IMR-90 (cell line): ENCODE measurements around the gene HIPK3. TPM values are rescaled to one million over a fixed set of nuclear protein-coding genes. Genes with fewer than 3 reads are reported as not detected.
A peak's percentile ranks its signal among the peaks of the same experiment; 100 is the strongest.

ENCODE experiments used
- ATAC-seq: fragments of 200-7000 bp; cut with Tn5 transposase; 2 replicates; pipeline ENCODE4 v1.9.1; 2020; ENCODE audit warnings: low read depth, mild to moderate bottlenecking, moderate library complexity
- BruUV-seq: library from RNA; stranded (reverse); fragments of 400-500 nt; replicated peaks from 2 replicates; lab custom pipeline; 2021; lab: Mats Ljungman, UMichigan
- CTCF ChIA-PET: fragments of 300-600 bp; formaldehyde crosslinking; extraction: SDS; loops from one replicate; lab custom pipeline; 2021; ENCODE audit warnings: antibody characterized with exemption; lab: Yijun Ruan, JAX
- POLR2A ChIA-PET: fragments of 300-600 bp; sonication (Branson Sonifier 250); formaldehyde crosslinking; loops from one replicate; lab custom pipeline; 2022; ENCODE audit warnings: antibody characterized with exemption; ENCODE audit not compliant: unreplicated experiment; lab: Charles Lee
- DNase-seq: peaks from one replicate; pipeline ENCODE4 v3.0.0; 2013
- H2AFZ ChIP-seq: replicated peaks from 2 replicates; pipeline ENCODE3; 2013; ENCODE audit warnings: low read length, mild to moderate bottlenecking; ENCODE audit not compliant: poor library complexity
- H2AK5ac ChIP-seq: 2 replicates; pipeline ENCODE4 v1.6.1; 2013; ENCODE audit warnings: low read depth, low read length, inconsistent platforms
- H2AK9ac ChIP-seq: replicated peaks from 2 replicates; pipeline ENCODE3; 2013; ENCODE audit warnings: mild to moderate bottlenecking, low read depth, low read length, moderate library complexity; ENCODE audit not compliant: poor library complexity
- H2BK120ac ChIP-seq: 2 replicates; pipeline ENCODE4 v1.6.1; 2013; ENCODE audit warnings: low read depth, low read length, inconsistent platforms
- H2BK15ac ChIP-seq: 3 replicates; pipeline ENCODE4 v1.6.1; 2013; ENCODE audit warnings: low read depth, low read length, inconsistent platforms
- H2BK20ac ChIP-seq: 2 replicates; pipeline ENCODE4 v1.6.1; 2013; ENCODE audit warnings: low read depth, mild to moderate bottlenecking, inconsistent platforms, low read length, moderate library complexity
- H2BK5ac ChIP-seq: 2 replicates; pipeline ENCODE4 v1.6.1; 2013; ENCODE audit warnings: mild to moderate bottlenecking, low read depth, low read length, inconsistent platforms; ENCODE audit not compliant: poor library complexity, severe bottlenecking
- H3K14ac ChIP-seq: replicated peaks from 2 replicates; pipeline ENCODE4 v1.6.1; 2013; ENCODE audit warnings: low read depth, low read length, inconsistent platforms
- H3K18ac ChIP-seq: 2 replicates; pipeline ENCODE4 v1.6.1; 2013; ENCODE audit warnings: low read depth, low read length, control low read depth
- H3K23ac ChIP-seq: 2 replicates; pipeline ENCODE4 v1.6.1; 2013; ENCODE audit warnings: low read depth, low read length, inconsistent platforms
- H3K27ac ChIP-seq: 2 replicates; pipeline ENCODE4 v1.5.1; 2013; ENCODE audit warnings: mild to moderate bottlenecking, control low read depth, low read length; ENCODE audit not compliant: insufficient read depth
- H3K27me3 ChIP-seq: 2 replicates; pipeline ENCODE4 v1.6.1; 2013; ENCODE audit warnings: low read length; ENCODE audit not compliant: control insufficient read depth, insufficient read depth
- H3K36me3 ChIP-seq: 2 replicates; pipeline ENCODE4 v1.6.1; 2013; ENCODE audit warnings: low read length, mixed read lengths; ENCODE audit not compliant: control insufficient read depth, insufficient read depth
- H3K4ac ChIP-seq: 2 replicates; pipeline ENCODE4 v1.6.1; 2013; ENCODE audit warnings: low read depth, low read length, inconsistent platforms
- H3K4me1 ChIP-seq: 2 replicates; pipeline ENCODE4 v1.6.1; 2013; ENCODE audit warnings: low read length, mixed read lengths; ENCODE audit not compliant: control insufficient read depth, insufficient read depth
- H3K4me2 ChIP-seq: 2 replicates; pipeline ENCODE4 v1.6.1; 2013; ENCODE audit warnings: low read depth, mild to moderate bottlenecking, control low read depth, low read length, moderate library complexity
- H3K4me3 ChIP-seq: 2 replicates; pipeline ENCODE4 v1.5.1; 2013; ENCODE audit warnings: low read depth, mild to moderate bottlenecking, control low read depth, low read length, moderate library complexity; ENCODE audit not compliant: insufficient read depth
- H3K56ac ChIP-seq: 2 replicates; pipeline ENCODE4 v1.6.1; 2013; ENCODE audit warnings: low read length, inconsistent platforms; ENCODE audit not compliant: insufficient read depth; ENCODE audit errors: extremely low read depth
- H3K79me1 ChIP-seq, 2 experiments: 2 replicates each; pipeline ENCODE4 v1.6.1; 2013; ENCODE audit warnings: low read length in 2 of 2, inconsistent platforms in 1 of 2, low read depth in 1 of 2
- H3K9ac ChIP-seq: 2 replicates; pipeline ENCODE4 v1.6.1; 2013; ENCODE audit warnings: low read depth, low read length, control low read depth
- H3K9me1 ChIP-seq: 2 replicates; pipeline ENCODE4 v1.6.1; 2013; ENCODE audit warnings: low read length, inconsistent platforms; ENCODE audit not compliant: insufficient read depth
- H3K9me3 ChIP-seq: 2 replicates; pipeline ENCODE4 v1.6.1; 2013; ENCODE audit warnings: low read length; ENCODE audit not compliant: control insufficient read depth, insufficient read depth
- H4K20me1 ChIP-seq: 2 replicates; pipeline ENCODE4 v1.6.1; 2013; ENCODE audit warnings: low read length, inconsistent platforms; ENCODE audit not compliant: insufficient read depth
- H4K5ac ChIP-seq: 2 replicates; pipeline ENCODE4 v1.6.1; 2013; ENCODE audit warnings: mild to moderate bottlenecking, low read depth, low read length, control low read depth
- H4K8ac ChIP-seq, 2 experiments: 2 replicates each; pipeline ENCODE4 v1.6.1; 2013; ENCODE audit warnings: low read depth in 2 of 2, low read length in 2 of 2, control low read depth in 1 of 2, inconsistent platforms in 1 of 2
- H4K91ac ChIP-seq: 2 replicates; pipeline ENCODE4 v1.6.1; 2013; ENCODE audit warnings: low read depth, low read length, inconsistent platforms; ENCODE audit not compliant: insufficient read depth
- BHLHE40 ChIP-seq: fragments of 150-350 bp; IDR thresholded peaks from 2 replicates; pipeline ENCODE4 v1.6.1; 2016; ENCODE audit warnings: mild to moderate bottlenecking, low read depth, low read length
- CEBPB ChIP-seq: IDR thresholded peaks from 2 replicates; pipeline ENCODE4 v1.6.1; 2012; ENCODE audit warnings: low read depth, low read length, improper control_type of control experiment
- CHD1 ChIP-seq: IDR thresholded peaks from 2 replicates; pipeline ENCODE4 v1.6.1; 2012; ENCODE audit warnings: low read depth, low read length, improper control_type of control experiment
- ELK1 ChIP-seq: fragments of 150-350 bp; IDR thresholded peaks from 2 replicates; pipeline ENCODE4 v1.6.1; 2016; ENCODE audit warnings: low read depth, mild to moderate bottlenecking, low read length, moderate library complexity, borderline replicate concordance
- FOS ChIP-seq: fragments of 150-350 bp; IDR thresholded peaks from 2 replicates; pipeline ENCODE4 v1.6.1; 2016; ENCODE audit warnings: low read depth, low read length
- MAFK ChIP-seq: IDR thresholded peaks from 2 replicates; pipeline ENCODE4 v1.6.1; 2012; ENCODE audit warnings: low read depth, low read length, improper control_type of control experiment
- MAZ ChIP-seq: IDR thresholded peaks from 2 replicates; pipeline ENCODE4 v1.6.1; 2012; ENCODE audit warnings: low read depth, mild to moderate bottlenecking, low read length, improper control_type of control experiment, moderate library complexity, borderline replicate concordance
- MXI1 ChIP-seq: IDR thresholded peaks from 2 replicates; pipeline ENCODE4 v1.6.1; 2012; ENCODE audit warnings: low read depth, mild to moderate bottlenecking, low read length, moderate library complexity, borderline replicate concordance
- POLR2A ChIP-seq: IDR thresholded peaks from 2 replicates; pipeline ENCODE4 v1.6.1; 2012; ENCODE audit warnings: mild to moderate bottlenecking, low read depth, low read length
- RAD21 ChIP-seq: IDR thresholded peaks from 2 replicates; pipeline ENCODE4 v1.6.1; 2012; ENCODE audit warnings: low read length, improper control_type of control experiment
- RCOR1 ChIP-seq: IDR thresholded peaks from 2 replicates; pipeline ENCODE4 v1.6.1; 2012; ENCODE audit warnings: mild to moderate bottlenecking, low read length, improper control_type of control experiment; ENCODE audit not compliant: insufficient replicate concordance
- RFX5 ChIP-seq: IDR thresholded peaks from 2 replicates; pipeline ENCODE4 v1.8.0; 2012; ENCODE audit warnings: low read depth, mild to moderate bottlenecking, low read length, moderate library complexity
- WGBS, 2 experiments: methylation state at CpG; one replicate each; pipeline versions ENCODE4 v1.1.5 to v1.1.7; 2013; ENCODE audit warnings: missing lambda C conversion rate in 2 of 2; ENCODE audit not compliant: insufficient read length in 1 of 2; ENCODE audit errors: extremely low coverage in 2 of 2; 5-methylcytosine and 5-hydroxymethylcytosine counted together
- dilution Hi-C: fragments of 300-500 bp; cut with HindIII; formaldehyde crosslinking; loops from one replicate; pipeline ENCODE4 v1.14.3; 2018; ENCODE audit warnings: low sequenced_read_pairs; ENCODE audit not compliant: unreplicated experiment
- in situ Hi-C: fragments of 300-500 bp; cut with MboI; formaldehyde crosslinking; loops from 3 replicates; pipeline ENCODE4 v1.14.3; 2019; ENCODE audit warnings: low sequenced_read_pairs, inconsistent platforms, mixed read lengths
- intact Hi-C: fragments of 100-400 bp; cut with micrococcal nuclease; formaldehyde crosslinking; loops from 2 replicates; pipeline ENCODE4 v1.10.0; 2022
- polyA plus RNA-seq, 3 experiments: library from polyadenylated mRNA; depleted of rRNA; stranded (reverse); fragments of >200 nt; gene quantifications; 2 replicates each; pipeline ENCODE4 v1.2.3, GENCODE V29; 2012; ENCODE audit warnings: low replicate concordance in 1 of 3
- total RNA-seq: library from RNA; depleted of rRNA; stranded (reverse); fragments of >200 nt; gene quantifications from 2 replicates; pipeline ENCODE4 v1.2.3, GENCODE V29; 2012

HIPK3 gene
- total and polyA plus RNA-seq, 2 of the 4 experiments (the other 2 are of a cell fraction) = 8.3 to 103 TPM

- no TSS peak for BruUV-seq
- Histone ChIP-seq H3K4me3 (no peak overlapping the region), H4K20me1 (no peaks in the 10 kb centered on the region), H3K27me3 (no peaks in the 10 kb centered on the region), H2AFZ (no peak overlapping the region), H2BK120ac (peak overlapping the region; percentile 37), H3K56ac (no peak overlapping the region), H4K91ac (no peak overlapping the region), H4K8ac (no peak overlapping the region), H3K4ac (peak overlapping the region; percentile 15; the same call in 1 of the 2 replicates), H3K4me1 (peaks cover 5% of the 10 kb centered on the region), H3K9me1 (peaks cover 6% of the 10 kb centered on the region), H4K5ac (no peak overlapping the region), H3K9me3 (no peaks in the 10 kb centered on the region), H2AK5ac (0 out of 2 replicates have a peak overlapping the region, but pooled peaks have one; percentile 54), H3K18ac (no peak overlapping the region), H3K27ac (no peak overlapping the region), H3K9ac (no peak overlapping the region), H3K79me1 (peaks cover 0 to 9% of the 10 kb centered on the region in 2 experiments; a peak in 1 of 4 replicates), H2AK9ac (no peak overlapping the region), H2BK20ac (peak overlapping the region; percentile 9; the same call in 1 of the 2 replicates), H3K4me2 (no peak overlapping the region), H2BK5ac (no peak overlapping the region), H3K23ac (no peak overlapping the region), H2BK15ac (no peak overlapping the region; the same call in 2 of the 3 replicates), H3K36me3 (no peaks in the 10 kb centered on the region), H3K14ac (0 out of 2 replicates have a peak overlapping the region, but pooled peaks have one; percentile 56)
- 88% methylated on average over 1 of the region's 1 CpG; no CpG with 5 or more reads in 1 of the 2 experiments for WGBS, 2 experiments
- POLR2A ChIA-PET = no interaction called here
- dilution Hi-C loops (no loop called here), in situ Hi-C loops (loop anchor here (10.0 kb wide), 2 partner anchors 376 to 456 kb away; no protein-coding TSS in a partner anchor), intact Hi-C loops (no loop called here)
- CTCF ChIA-PET = no interaction called here
- ATAC-seq (no peak), DNase-seq (no peak)
- TF ChIP-seq RCOR1 (no peak), CEBPB (no peak), RFX5 (no peak), CHD1 (no peak), RAD21 (no peak), POLR2A (no peak), ELK1 (no peak), BHLHE40 (no peak), MXI1 (no peak), MAFK (no peak), FOS (no peak), MAZ (no peak)
These were observed 111.8 kb downstream of the HIPK3 start for GRCh38 chr11:33368931-33369330.
